Midbrain (tissue), 1 donor: ENCODE measurements around the gene AMELX.

Experiments
- DNase-seq: peaks from one replicate; lab custom pipeline; 2025; lab: John Stamatoyannopoulos, UW

AMELX gene

GRCh38 chrX:11309220-11309619, 16.0 kb downstream of the AMELX start:
- DNase-seq = no peak

GRCh38 chrX:11311706-11312105, 18.5 kb downstream of the AMELX start:
- no peak for DNase-seq

- no peak for DNase-seq
Observed at GRCh38 chrX:11319806-11320520, 26.8 kb downstream of the AMELX start.

- DNase-seq = no peak
Observed at GRCh38 chrX:11321986-11322385, 28.8 kb downstream of the AMELX start.

GRCh38 chrX:11328134-11328533, 34.9 kb downstream of the AMELX start:
- no peak for DNase-seq

GRCh38 chrX:11329021-11329420, 35.8 kb downstream of the AMELX start:
- DNase-seq = no peak

GRCh38 chrX:11331788-11332187, 38.6 kb downstream of the AMELX start:
- DNase-seq = no peak

- no peak for DNase-seq
Observed at GRCh38 chrX:11334165-11334564, 41.0 kb downstream of the AMELX start.

GRCh38 chrX:11336201-11336600, 43.0 kb downstream of the AMELX start:
- DNase-seq = no peak

- DNase-seq = no peak
Observed at GRCh38 chrX:11337292-11338009, 44.2 kb downstream of the AMELX start.

GRCh38 chrX:11341274-11342201, 48.3 kb downstream of the AMELX start:
- DNase-seq = no peak

- no peak for DNase-seq
Observed at GRCh38 chrX:11342673-11343072, 49.5 kb downstream of the AMELX start.

GRCh38 chrX:11346121-11346682, 53.0 kb downstream of the AMELX start:
- DNase-seq = no peak

GRCh38 chrX:11347300-11347699, 54.1 kb downstream of the AMELX start:
- no peak for DNase-seq

- no peak for DNase-seq
Observed at GRCh38 chrX:11349020-11349419, 55.8 kb downstream of the AMELX start.

- no peak for DNase-seq
Observed at GRCh38 chrX:11349661-11350337, 56.6 kb downstream of the AMELX start.
